ENCODE data around the gene ZNF222. TPM values are rescaled to one million over a fixed set of nuclear protein-coding genes. Genes with fewer than 3 reads are reported as not detected.

Gene ZNF222
- total RNA-seq, 4 donors from 2014 or later = 1.1 to 6.7 (median 3.1) TPM

DNA sequence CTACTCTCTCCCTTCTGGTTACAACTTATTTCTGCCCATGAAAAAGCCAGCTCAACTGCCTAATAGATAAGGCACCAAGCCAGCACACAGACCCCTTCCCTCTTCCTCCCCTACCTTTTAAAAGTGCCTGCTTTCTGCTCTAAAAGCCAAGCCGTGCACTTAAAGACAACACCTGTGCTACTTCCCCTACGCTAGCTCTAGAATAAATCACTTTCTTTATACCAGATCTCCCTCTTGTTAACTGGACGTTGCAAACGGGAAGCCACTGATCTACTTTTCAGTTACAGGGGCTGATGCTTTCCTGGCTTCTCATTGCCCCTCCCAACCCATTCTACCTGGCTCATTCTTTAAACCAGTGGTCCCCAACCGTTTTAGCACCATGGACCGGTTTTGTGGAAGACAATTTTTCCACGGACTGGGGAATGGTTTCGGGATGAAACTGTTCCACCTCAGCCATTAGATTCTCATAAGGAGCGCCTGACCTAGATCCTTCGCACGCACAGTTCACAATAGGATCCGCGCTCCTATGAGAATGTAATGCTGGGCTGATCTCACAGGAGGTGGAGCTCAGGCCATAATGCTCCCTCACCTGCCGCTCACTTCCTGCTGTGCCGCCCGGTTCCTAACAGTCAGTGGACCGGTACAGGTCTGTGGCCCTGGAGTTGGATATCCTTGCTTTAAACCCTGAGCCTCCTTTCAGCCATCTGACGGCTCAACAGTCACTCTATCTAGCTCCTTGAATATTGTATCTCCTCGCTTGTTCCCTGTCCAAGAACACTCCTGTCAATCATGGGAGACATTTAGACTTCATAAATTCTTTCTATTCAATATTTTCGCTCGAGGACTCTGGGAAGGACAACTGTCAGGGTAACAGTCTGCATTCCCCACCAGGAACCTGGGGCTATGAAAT lies 25.8 kb downstream of the ZNF222 start:
- H3K27me3 ChIP-seq = peaks cover 0 to 41% (median 1%) of the 10 kb centered on the region in 4 donors
- intact Hi-C loops (cut with DNase I) = no loop called here
- 21 to 23% methylated on average over 19 to 21 of the region's 21 CpGs for WGBS, 2 donors
- H3K4me3 ChIP-seq = peak overlapping the region; percentile 71 to 92 (median 78)
- TF ChIP-seq POLR2A (IDR thresholded peaks at IDR 0.05) = no peak
- TF ChIP-seq, protein P1, sequence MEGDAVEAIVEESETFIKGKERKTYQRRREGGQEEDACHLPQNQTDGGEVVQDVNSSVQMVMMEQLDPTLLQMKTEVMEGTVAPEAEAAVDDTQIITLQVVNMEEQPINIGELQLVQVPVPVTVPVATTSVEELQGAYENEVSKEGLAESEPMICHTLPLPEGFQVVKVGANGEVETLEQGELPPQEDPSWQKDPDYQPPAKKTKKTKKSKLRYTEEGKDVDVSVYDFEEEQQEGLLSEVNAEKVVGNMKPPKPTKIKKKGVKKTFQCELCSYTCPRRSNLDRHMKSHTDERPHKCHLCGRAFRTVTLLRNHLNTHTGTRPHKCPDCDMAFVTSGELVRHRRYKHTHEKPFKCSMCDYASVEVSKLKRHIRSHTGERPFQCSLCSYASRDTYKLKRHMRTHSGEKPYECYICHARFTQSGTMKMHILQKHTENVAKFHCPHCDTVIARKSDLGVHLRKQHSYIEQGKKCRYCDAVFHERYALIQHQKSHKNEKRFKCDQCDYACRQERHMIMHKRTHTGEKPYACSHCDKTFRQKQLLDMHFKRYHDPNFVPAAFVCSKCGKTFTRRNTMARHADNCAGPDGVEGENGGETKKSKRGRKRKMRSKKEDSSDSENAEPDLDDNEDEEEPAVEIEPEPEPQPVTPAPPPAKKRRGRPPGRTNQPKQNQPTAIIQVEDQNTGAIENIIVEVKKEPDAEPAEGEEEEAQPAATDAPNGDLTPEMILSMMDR (IDR thresholded peaks at IDR 0.05) = no peak
- peaks cover 0 to 21% (median 18%) of the 10 kb centered on the region in 3 donors for H3K9me3 ChIP-seq
- no peak for DNase-seq
- peaks cover 0 to 14% (median 0%) of the 10 kb centered on the region in 3 donors for H3K36me3 ChIP-seq
- peaks cover 0 to 26% (median 13%) of the 10 kb centered on the region in 3 donors for H3K4me1 ChIP-seq
- peak overlapping the region; percentile 76 to 84 (median 78) for H3K27ac ChIP-seq

DNA sequence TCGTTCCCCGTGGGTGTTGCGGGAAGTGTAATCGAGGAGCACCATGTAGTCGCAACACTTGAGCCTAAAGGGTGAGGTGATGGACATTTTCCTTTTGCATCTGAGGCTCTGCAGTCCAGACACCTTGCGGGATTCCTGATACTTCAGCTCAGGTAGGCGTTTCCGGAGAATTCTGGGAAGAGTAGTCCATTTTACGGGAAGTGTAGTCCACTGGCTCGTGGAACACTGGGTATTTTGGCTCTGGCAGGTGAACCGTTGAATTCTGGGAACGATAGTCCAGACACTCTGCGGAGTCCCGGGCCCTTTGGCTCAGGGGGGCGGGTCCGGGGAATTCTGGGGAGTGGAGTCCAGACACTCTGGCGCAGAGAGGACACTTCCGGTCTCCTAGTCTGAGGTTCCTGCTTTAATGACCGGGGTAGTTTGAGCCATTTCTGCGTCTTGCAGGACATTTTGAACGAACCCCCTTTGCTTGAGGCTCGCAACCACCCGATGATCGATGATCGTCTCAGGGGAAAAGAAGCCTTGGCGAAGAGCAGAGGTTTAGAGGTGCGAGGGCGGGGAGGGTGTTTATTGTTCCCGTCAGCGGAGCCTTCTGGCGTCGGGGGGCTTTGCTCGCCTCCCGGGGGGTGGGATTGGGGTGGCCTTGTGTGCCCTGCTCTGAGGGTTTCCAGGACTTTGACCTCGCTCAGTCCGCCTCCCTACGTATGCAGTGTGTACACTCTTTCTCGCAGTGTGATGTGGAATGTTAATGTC lies 26.6 kb downstream of the ZNF222 start, which contains the start of gene ZNF223:
Gene ZNF223, plus strand, starts transcription at position 387 of the 753 bp plus-strand sequence. CDS start 3,141 bp downstream, outside the sequence.
- Histone ChIP-seq H3K9me3 (peaks cover 0 to 23% (median 18%) of the 10 kb centered on the region in 3 donors), H3K36me3 (peaks cover 0 to 22% (median 0%) of the 10 kb centered on the region in 3 donors), H3K27ac (peak within 1 kb of the TSS; percentile 76 to 85 (median 82)), H3K4me3 (peak within 1 kb of the TSS; percentile 71 to 92 (median 78)), H3K4me1 (peaks cover 0 to 26% (median 13%) of the 10 kb centered on the region in 3 donors), H3K27me3 (peaks cover 0 to 37% (median 1%) of the 10 kb centered on the region in 4 donors)
- intact Hi-C loops (cut with DNase I) = no loop called here
- TF ChIP-seq POLR2A (IDR thresholded peaks at IDR 0.05) = no peak
- TF ChIP-seq, protein P1 (IDR thresholded peaks at IDR 0.05) = no peak
- 4 to 5% methylated on average over 18 to 24 of the region's 38 CpGs for WGBS, 2 donors
- DNase-seq = peak; percentile 30

DNA sequence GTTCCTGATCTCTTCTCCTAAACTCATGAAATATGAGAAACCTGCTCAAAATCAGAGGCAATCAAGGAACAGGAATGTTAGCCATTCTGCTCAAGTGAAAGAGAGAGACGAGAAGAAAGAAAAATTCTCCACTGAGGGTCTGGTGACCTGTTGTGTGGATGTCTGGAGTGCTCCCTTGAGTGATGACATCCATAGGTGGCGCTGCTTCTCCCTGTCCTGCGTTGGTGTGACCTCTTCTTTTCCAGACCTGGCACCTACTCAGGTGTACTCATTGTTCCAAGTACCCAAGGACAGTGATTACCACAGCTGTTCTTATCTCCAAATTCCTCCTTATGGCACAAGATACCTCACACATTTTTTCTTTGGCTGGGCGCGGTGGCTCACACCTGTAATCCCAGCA lies 30.7 kb downstream of the ZNF222 start:
- intact Hi-C loops (cut with DNase I) = no loop called here
- TF ChIP-seq POLR2A (IDR thresholded peaks at IDR 0.05) = no peak
- TF ChIP-seq, protein P1 (IDR thresholded peaks at IDR 0.05) = no peak

DNA sequence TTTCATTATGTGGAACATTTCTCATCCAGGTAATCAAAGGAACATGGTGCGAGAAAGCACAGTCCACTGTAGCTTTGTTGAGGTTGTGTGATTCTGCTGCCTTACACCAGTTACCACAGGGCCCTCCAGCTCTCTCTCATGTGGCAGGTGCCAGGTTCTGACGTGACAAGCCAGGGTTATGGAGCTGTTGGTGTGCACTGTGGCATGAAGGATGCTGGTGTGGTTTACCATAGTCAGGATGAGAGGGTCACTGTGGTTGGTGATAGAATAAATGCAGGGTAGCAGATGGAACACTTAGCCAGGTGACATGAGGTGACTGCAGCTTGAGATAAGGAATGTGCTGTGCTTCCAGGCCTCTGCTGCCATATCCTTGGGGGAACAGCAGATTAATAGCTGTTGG lies 34.0 kb downstream of the ZNF222 start:
- TF ChIP-seq, protein P1 (IDR thresholded peaks at IDR 0.05) = no peak
- TF ChIP-seq POLR2A (IDR thresholded peaks at IDR 0.05) = no peak

More for the DNA sequence above, 30.7 kb downstream of the ZNF222 start:
- Histone ChIP-seq H3K27me3 (peaks cover 0 to 2% (median 0%) of the 10 kb centered on the region in 4 donors), H3K27ac (no peak overlapping the region), H3K4me3 (no peak overlapping the region), H3K36me3 (peaks cover under 1 to 62% (median 9%) of the 10 kb centered on the region in 3 donors), H3K9me3 (peaks cover 0 to 52% (median 25%) of the 10 kb centered on the region in 3 donors), H3K4me1 (peaks cover 0 to 21% (median 13%) of the 10 kb centered on the region in 3 donors)
- DNase-seq = no peak
- WGBS, 2 donors = 85 to 89% methylated on average over 4 to 5 of the region's 5 CpGs

More for the DNA sequence above, 34.0 kb downstream of the ZNF222 start:
- H3K36me3 ChIP-seq = peaks cover 12 to 96% (median 14%) of the 10 kb centered on the region in 3 donors
- no peaks in the 10 kb centered on the region for H3K27me3 ChIP-seq
- no peak overlapping the region for H3K27ac ChIP-seq
- no peaks in the 10 kb centered on the region for H3K4me1 ChIP-seq
- 100% methylated on average over 2 of the region's 2 CpGs for WGBS, 2 donors
- no peak for DNase-seq
- no peak overlapping the region for H3K4me3 ChIP-seq
- peaks cover 0 to 75% (median 38%) of the 10 kb centered on the region in 3 donors for H3K9me3 ChIP-seq
- intact Hi-C loops (cut with DNase I) = no loop called here
